DND-41 (cell line): ENCODE data around the gene SLC25A6.

ENCODE experiments used
- CTCF ChIP-seq: IDR thresholded peaks from 2 replicates; pipeline ENCODE4 v1.5.1; 2012; ENCODE audit warnings: borderline replicate concordance, low read length, moderate library complexity, mild to moderate bottlenecking; ENCODE audit not compliant: poor library complexity, severe bottlenecking; ENCODE audit errors: extremely low read depth
- EZH2 ChIP-seq: IDR thresholded peaks from 3 replicates; pipeline ENCODE4 v1.6.1; 2012; ENCODE audit warnings: borderline replicate concordance, low read depth, mild to moderate bottlenecking, moderate library complexity, low read length, inconsistent platforms; ENCODE audit not compliant: severe bottlenecking

GRCh38 chrX:1423215-1423614 lies 31.3 kb upstream of the SLC25A6 start:
- TF ChIP-seq CTCF (no peak), EZH2 (no peak)
